Endodermal cell (in vitro differentiated cells): Measurements from ENCODE around the gene KCNJ10. TPM values are rescaled to one million over a fixed set of nuclear protein-coding genes. Genes with fewer than 3 reads are reported as not detected.

Experiments
- DNase-seq: peaks from one replicate; pipeline ENCODE4 v3.0.0-alpha.2; 2017
- H3K27ac ChIP-seq: 2 replicates; pipeline ENCODE4 v1.5.1; 2013; ENCODE audit warnings: mild to moderate bottlenecking, low read depth, low read length, moderate library complexity
- H3K27me3 ChIP-seq: 2 replicates; pipeline ENCODE4 v1.6.1; 2013; ENCODE audit warnings: mild to moderate bottlenecking, low read length, moderate library complexity; ENCODE audit not compliant: insufficient read depth, control insufficient read depth, poor library complexity, severe bottlenecking
- H3K36me3 ChIP-seq: 2 replicates; pipeline ENCODE4 v1.7.0; 2013; ENCODE audit warnings: mild to moderate bottlenecking, low read length, moderate library complexity; ENCODE audit not compliant: control insufficient read depth, insufficient read depth
- H3K4me1 ChIP-seq: one replicate; pipeline ENCODE4 v1.7.0; 2013; ENCODE audit warnings: low read length; ENCODE audit not compliant: control insufficient read depth, insufficient read depth
- H3K4me3 ChIP-seq: 2 replicates; pipeline ENCODE4 v1.5.1; 2013; ENCODE audit warnings: mild to moderate bottlenecking, low read length, moderate library complexity
- H3K9ac ChIP-seq: 2 replicates; pipeline ENCODE4 v1.6.1; 2013; ENCODE audit warnings: mild to moderate bottlenecking, low read length, moderate library complexity; ENCODE audit not compliant: poor library complexity, severe bottlenecking; ENCODE audit errors: extremely low read depth
- H3K9me3 ChIP-seq: 2 replicates; pipeline ENCODE4 v1.6.1; 2013; ENCODE audit warnings: mild to moderate bottlenecking, low read length, moderate library complexity; ENCODE audit not compliant: control insufficient read depth
- H3K27ac Mint-ChIP-seq: 2 replicates; pipeline ENCODE4 v1.8.0; 2020; ENCODE audit warnings: mixed read lengths
- H3K27me3 Mint-ChIP-seq: 2 replicates; pipeline ENCODE4 v1.8.0; 2021; ENCODE audit warnings: mild to moderate bottlenecking, mixed read lengths; ENCODE audit not compliant: insufficient read depth
- H3K36me3 Mint-ChIP-seq: 2 replicates; pipeline ENCODE4 v1.8.0; 2020; ENCODE audit warnings: low read depth, mixed read lengths
- H3K4me1 Mint-ChIP-seq: 2 replicates; pipeline ENCODE4 v1.8.0; 2020; ENCODE audit warnings: mixed read lengths
- H3K4me3 Mint-ChIP-seq: 2 replicates; pipeline ENCODE4 v1.8.0; 2020; ENCODE audit warnings: mild to moderate bottlenecking, moderate library complexity, mixed read lengths
- H3K9me3 Mint-ChIP-seq: 2 replicates; pipeline ENCODE4 v1.8.0; 2020; ENCODE audit warnings: mild to moderate bottlenecking, mixed read lengths
- CTCF ChIP-seq: fragments of 200-600 bp; sonication (generic); conservative IDR thresholded peaks from 2 replicates; pipeline ENCODE4 v1.5.0; 2021; ENCODE audit warnings: antibody characterized with exemption, mild to moderate bottlenecking
- WGBS, 2 experiments: methylation state at CpG; one replicate each; pipeline versions ENCODE4 v1.1.5 to v1.1.7; 2013; ENCODE audit warnings: missing lambda C conversion rate in 2 of 2, mixed read lengths in 1 of 2; ENCODE audit not compliant: insufficient coverage in 1 of 2, insufficient read length in 1 of 2; 5-methylcytosine and 5-hydroxymethylcytosine counted together
- total RNA-seq, 2 donors: library from RNA; stranded (reverse); fragmentation: NEBNext Ultra II Directional in 1 of 2; extraction: Animal tissue kit (Norgen Biotek cat#: 25700) in 1 of 2; gene quantifications; 2 replicates in 1 of 2; 3 replicates in 1 of 2; pipeline ENCODE4 v1.2.1, GENCODE V29; 2021

Gene KCNJ10
- total RNA-seq, 2 donors from 2014 or later, result 0.26 TPM; not detected in 1

GRCh38 chr1:159980076-159980475, 89.9 kb downstream of the KCNJ10 start:
- H3K27me3 Mint-ChIP-seq, result peaks cover 32% of the 10 kb centered on the region
- no peak overlapping the region for H3K27ac Mint-ChIP-seq
- peaks cover 4% of the 10 kb centered on the region for H3K4me1 Mint-ChIP-seq
- peak; percentile 18 for DNase-seq
- no peaks in the 10 kb centered on the region for H3K9me3 Mint-ChIP-seq
- H3K9ac ChIP-seq, result no peak overlapping the region
- no peak for TF ChIP-seq CTCF
- no peaks in the 10 kb centered on the region for H3K36me3 Mint-ChIP-seq
- no peak overlapping the region for H3K4me3 ChIP-seq
- peaks cover 35% of the 10 kb centered on the region for H3K27me3 ChIP-seq
- 72 to 100% methylated on average over 4 to 6 of the region's 6 CpGs for WGBS, 2 experiments
- H3K27ac ChIP-seq, result no peak overlapping the region
- no peaks in the 10 kb centered on the region for H3K4me1 ChIP-seq
- no peak overlapping the region for H3K4me3 Mint-ChIP-seq
- H3K36me3 ChIP-seq, result no peaks in the 10 kb centered on the region
- H3K9me3 ChIP-seq, result no peaks in the 10 kb centered on the region

- Histone ChIP-seq H3K4me3 (no peak overlapping the region), H3K36me3 (no peaks in the 10 kb centered on the region), H3K9me3 (no peaks in the 10 kb centered on the region), H3K27me3 (peaks cover 40% of the 10 kb centered on the region), H3K4me1 (no peaks in the 10 kb centered on the region), H3K27ac (no peak overlapping the region), H3K9ac (no peak overlapping the region)
- no peak for DNase-seq
- peaks cover 32% of the 10 kb centered on the region for H3K27me3 Mint-ChIP-seq
- H3K27ac Mint-ChIP-seq, result no peak overlapping the region
- peaks cover 4% of the 10 kb centered on the region for H3K4me1 Mint-ChIP-seq
- no peaks in the 10 kb centered on the region for H3K9me3 Mint-ChIP-seq
- WGBS, 2 experiments, result 86 to 100% methylated on average over 1 to 3 of the region's 3 CpGs
- TF ChIP-seq CTCF, result no peak
- no peaks in the 10 kb centered on the region for H3K36me3 Mint-ChIP-seq
- no peak overlapping the region for H3K4me3 Mint-ChIP-seq
These were observed 90.7 kb downstream of the KCNJ10 start for GRCh38 chr1:159979257-159979656.

GRCh38 chr1:159978107-159978398, 91.9 kb downstream of the KCNJ10 start:
- Histone ChIP-seq H3K4me3 (no peak overlapping the region), H3K4me1 (no peaks in the 10 kb centered on the region), H3K27ac (no peak overlapping the region), H3K9ac (no peak overlapping the region), H3K36me3 (no peaks in the 10 kb centered on the region), H3K9me3 (no peaks in the 10 kb centered on the region), H3K27me3 (peaks cover 46% of the 10 kb centered on the region)
- no peaks in the 10 kb centered on the region for H3K9me3 Mint-ChIP-seq
- no peaks in the 10 kb centered on the region for H3K4me1 Mint-ChIP-seq
- no peak for TF ChIP-seq CTCF
- WGBS, 2 experiments, result 91 to 92% methylated on average over 2 of the region's 2 CpGs
- peaks cover 32% of the 10 kb centered on the region for H3K27me3 Mint-ChIP-seq
- H3K36me3 Mint-ChIP-seq, result no peaks in the 10 kb centered on the region
- H3K27ac Mint-ChIP-seq, result no peak overlapping the region
- DNase-seq, result no peak
- H3K4me3 Mint-ChIP-seq, result no peak overlapping the region
